HG02798 (cell line): ENCODE measurements around the gene DRAXIN.

Experiments
- ATAC-seq: cut with Tn5 transposase; IDR thresholded peaks from one replicate; pipeline ENCODE4 v1.9.1; 2021; ENCODE audit warnings: mild to moderate bottlenecking; ENCODE audit not compliant: unreplicated experiment, poor library complexity

The DRAXIN gene

DNA sequence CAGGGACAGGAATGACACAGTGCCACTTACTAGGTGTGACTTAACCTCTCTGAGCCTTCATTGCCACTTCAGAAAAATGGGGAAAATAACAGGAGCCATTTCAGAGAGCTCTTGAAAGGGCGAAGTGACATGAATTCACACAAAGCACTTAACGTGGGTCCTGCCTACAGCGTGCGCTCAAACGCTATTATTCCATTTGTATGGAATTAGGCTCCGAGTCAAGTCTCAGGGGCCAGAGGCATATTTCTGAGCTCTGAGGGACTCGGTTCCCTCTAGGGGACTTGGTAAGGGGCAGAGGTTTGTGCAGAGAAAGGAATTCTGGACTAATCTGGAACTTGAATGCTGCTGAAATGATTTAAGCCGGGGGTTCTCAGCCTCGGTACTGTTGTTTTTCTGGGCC lies 14.1 kb downstream of the DRAXIN start:
- no peak for ATAC-seq

DNA sequence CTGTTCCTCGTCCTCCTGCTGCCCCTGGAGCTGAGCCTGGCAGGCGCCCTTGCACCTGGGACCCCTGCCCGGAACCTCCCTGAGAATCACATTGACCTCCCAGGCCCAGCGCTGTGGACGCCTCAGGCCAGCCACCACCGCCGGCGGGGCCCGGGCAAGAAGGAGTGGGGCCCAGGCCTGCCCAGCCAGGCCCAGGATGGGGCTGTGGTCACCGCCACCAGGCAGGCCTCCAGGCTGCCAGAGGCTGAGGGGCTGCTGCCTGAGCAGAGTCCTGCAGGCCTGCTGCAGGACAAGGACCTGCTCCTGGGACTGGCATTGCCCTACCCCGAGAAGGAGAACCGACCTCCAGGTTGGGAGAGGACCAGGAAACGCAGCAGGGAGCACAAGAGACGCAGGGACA lies 14.8 kb downstream of the DRAXIN start:
- no peak for ATAC-seq

GRCh38 chr1:11707621-11708276 lies 16.2 kb downstream of the DRAXIN start:
- no peak for ATAC-seq

DNA sequence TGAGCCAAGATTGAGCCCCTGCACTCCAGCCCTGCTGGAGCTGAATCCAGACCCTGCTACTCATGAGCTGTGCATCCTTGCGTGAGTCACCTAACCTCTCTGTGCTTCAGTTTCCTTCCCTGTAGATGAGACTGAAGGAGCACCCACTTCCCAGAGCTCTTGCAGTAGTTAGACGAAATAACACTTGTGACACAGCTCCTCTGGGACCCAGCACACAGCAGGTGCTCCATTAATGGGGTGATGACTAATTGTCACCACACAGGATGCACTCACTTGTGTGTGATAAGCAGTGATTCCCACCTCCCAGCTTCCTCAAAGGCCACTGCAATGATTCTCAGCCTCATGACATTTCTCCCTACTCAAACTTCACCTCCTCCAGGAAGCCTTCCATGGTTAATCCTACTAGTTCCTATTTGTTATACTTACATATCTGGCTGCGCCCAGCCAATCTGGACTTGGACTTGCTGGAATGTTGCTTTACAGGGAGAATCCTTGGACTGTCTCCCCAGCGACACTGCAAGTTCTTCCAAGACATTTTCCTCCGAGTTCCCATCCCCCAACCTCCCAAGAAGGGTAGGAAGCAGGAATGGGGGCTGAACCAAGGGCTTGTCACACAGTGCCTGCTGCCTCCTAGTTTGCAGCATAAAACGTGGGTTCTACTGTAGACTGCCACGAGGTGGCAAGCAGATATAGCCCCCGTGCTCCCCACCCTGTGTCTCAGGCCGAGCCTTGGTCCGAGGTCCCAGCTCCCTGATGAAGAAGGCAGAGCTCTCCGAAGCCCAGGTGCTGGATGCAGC lies 17.2 kb downstream of the DRAXIN start:
- ATAC-seq = no peak

DNA sequence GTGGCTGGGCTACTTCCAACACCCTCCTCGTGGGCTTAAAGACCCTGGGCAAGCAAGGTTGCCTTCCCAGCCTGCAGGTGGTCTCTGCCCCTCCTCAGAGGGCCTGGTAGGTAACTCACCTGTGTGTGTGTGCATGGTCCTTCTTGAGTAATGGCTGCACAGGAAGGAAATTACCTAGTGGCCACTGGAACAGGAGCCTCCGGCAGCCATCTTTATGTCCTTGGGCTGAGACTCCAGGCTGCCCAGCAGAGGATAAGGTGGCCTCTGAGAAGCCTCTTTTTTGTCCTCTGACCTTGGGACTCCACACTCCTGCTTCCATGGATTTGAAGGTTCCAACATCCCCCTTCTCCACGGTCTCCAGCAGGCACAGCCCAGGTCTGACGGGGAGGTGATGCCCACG lies 20.0 kb downstream of the DRAXIN start:
- no peak for ATAC-seq

GRCh38 chr1:11712285-11712684 lies 20.8 kb downstream of the DRAXIN start:
- no peak for ATAC-seq

DNA sequence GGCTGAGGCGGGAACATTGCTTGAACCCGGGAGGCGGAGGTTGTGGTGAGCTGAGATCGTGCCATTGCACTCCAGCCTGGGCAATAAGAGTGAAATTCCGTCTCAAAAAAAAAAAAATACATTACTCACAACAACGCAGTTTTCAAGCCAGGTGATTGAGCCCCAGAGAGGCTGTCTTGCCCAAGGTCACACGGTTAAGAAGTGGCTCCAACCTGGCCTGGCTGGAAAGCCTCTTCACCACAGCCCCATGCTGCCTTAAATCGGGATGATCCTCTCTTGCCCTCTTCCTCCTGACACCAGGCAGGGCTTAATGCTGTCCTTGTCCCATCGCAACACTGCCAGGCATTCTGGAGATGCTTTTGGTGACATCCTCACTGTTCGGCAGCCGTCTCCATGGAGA lies 21.6 kb downstream of the DRAXIN start:
- ATAC-seq = no peak

GRCh38 chr1:11714831-11715575 lies 23.5 kb downstream of the DRAXIN start:
- ATAC-seq = no peak

- peak; percentile 69 for ATAC-seq
Observed at GRCh38 chr1:11719313-11720032, 28.0 kb downstream of the DRAXIN start.

GRCh38 chr1:11720033-11720376 lies 28.5 kb downstream of the DRAXIN start:
- no peak for ATAC-seq

DNA sequence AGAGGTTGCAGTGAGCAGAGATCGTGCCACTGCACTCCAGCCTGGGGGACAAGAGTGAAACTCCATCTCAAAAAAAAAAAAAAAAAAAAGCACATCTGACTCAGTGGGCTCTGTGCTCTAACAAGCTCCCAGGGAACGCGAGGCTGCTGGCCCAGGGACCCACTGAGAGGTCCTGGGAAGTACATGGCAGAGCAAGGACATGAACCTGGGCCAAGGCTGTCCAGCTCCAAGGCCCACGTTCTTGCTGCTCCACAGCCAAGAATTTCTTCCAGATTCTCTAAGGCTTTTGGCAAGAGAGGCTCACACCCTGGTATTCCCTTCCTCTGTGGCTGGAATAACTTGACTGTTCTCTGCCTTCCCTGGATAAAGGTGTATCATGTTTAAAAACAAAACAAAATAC lies 29.0 kb downstream of the DRAXIN start:
- no peak for ATAC-seq

DNA sequence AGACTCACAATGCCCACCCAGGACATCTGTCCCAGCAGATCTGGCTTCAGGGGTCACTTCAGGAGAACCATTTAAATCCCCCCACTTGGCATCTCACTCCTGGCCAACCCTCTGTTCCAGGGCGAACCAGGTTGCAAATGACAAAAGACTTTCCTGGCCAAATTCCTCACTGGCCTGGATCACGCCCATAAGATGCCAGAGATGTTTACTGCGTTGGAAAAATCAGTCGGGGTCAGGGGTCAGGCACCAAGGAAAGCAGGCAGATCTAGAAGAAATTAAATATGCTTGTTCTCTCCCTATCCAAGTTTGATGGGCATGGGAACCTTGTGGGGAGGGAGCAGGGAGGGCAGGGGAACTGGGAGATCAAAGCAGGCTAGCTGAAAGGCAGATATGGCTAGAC lies 29.8 kb downstream of the DRAXIN start:
- ATAC-seq = no peak

DNA sequence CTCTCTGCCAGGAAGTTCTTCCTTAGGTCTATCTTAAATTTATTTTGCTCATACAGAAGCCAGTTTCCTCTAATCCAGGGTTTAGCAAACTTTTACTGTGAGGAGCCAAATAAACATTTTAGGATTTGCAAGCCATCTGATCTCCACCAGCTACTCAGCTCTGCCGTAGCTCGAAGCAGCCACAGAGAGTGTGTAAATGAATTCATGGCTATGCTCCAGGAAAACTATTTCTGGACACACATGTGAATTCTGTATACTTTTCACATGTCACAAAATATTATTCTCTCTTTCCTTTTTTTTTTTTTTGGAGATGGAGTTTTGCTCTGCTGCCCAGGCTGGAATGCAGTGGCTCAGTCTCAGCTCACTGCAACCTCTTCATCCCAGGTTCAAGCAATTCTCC lies 31.0 kb downstream of the DRAXIN start:
- ATAC-seq = no peak

DNA sequence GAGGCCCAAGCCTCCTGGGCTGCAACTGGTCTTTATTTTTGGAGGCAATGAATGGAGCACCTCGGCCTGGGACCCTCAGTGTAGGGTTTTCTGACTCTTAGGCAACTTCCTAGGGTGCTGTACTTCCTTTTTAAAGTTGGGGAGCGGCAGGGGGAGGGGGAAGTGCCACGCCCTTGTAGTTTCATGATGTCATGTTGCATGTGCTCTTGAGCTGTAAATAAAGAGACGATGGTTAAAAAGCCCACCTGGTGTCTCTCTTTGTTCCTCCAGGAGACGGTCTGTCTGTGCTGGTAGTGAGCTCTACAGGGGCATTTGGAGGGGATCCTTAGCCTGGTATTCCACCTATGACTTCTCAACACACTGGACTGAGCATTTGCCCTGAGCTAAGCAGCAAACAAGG lies 34.1 kb downstream of the DRAXIN start:
- no peak for ATAC-seq

GRCh38 chr1:11727119-11727518 lies 35.6 kb downstream of the DRAXIN start:
- no peak for ATAC-seq

DNA sequence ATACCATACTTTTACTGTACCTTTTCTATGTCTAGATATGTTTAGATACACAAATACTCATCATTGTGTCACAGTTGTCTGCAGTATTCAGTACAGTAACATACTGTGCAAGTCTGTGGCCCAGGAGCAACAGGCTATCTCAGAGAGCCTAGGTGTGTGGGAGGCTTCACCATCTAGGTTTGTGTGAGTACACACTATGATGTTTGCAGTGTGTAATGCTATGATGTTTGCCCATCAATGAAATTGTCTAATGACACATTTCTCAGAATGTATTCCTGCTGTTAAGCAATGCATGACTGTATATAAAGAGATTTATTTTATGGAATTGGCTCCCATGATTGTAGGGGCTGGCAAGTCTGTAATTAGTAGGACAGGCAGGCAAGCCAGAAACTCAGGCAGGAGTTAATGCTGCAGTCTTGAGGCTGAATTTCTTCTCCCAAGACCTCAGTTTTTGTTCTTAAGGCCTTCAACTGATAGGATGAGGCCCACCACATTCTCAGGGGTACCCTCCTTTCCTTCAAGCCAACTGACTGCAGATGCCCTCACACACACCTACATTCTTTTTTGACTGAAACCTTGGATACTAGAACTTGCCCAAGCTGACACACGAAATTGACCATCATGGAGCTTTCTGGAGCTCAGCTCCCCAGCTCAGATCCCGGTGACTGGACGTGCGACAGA lies 36.8 kb downstream of the DRAXIN start:
- no peak for ATAC-seq

DNA sequence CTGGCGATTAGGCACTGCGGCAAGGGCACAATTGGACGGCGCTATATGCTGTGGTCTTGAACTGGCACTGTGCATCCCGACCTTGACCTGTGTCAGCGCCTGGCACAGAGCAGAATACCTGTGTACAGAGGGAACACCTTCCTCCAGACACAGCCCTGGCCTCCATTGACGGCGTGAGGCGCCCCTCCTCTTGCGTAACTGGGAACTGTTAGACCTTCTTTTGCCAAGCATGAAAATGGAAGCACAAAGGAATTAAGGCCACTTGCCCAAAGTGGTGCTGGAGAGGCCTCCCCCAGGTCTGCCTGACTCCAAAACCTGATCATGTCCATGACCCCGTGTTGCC lies 37.6 kb downstream of the DRAXIN start:
- ATAC-seq = no peak

DNA sequence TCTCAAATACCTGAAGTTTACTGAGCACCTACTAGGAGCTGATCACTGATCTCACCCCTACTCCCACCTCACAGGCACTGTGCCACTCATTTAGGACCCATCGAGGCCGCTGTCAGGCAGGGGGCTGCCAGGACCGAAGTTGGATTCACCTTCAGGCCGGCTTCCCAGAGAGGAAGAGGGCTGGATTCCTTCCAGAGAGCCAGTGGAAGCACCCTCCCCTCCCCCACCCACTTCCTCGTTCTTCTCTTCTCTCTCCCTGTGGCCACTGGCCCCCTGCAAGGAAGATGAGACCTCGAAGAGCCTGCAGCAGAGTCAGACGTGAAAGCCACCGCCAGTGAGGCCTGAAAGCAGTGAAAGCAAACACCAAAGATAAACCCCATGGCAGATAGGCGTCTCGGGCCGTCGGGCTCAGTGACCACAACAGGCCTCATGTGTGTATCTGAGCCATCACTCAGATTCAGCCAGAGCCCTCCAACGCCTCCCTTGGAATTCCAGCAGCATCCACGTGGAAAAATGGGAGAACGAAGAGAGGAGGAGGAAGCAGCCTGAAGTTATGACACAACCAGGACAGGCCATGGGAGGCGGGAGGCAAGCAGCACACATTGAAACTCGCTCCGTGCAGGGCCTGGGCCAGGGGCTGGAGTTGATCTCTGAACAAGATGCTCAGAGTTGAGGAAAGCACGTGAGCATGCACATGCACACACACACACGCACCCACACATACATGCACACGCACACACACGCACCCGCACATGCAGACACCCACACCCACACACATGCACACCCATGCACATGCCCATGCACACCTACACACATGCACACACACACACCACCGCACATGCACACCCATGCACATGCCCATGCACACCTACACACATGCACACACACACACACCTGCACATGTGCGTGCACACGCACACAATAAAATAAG lies 38.3 kb downstream of the DRAXIN start:
- no peak for ATAC-seq

DNA sequence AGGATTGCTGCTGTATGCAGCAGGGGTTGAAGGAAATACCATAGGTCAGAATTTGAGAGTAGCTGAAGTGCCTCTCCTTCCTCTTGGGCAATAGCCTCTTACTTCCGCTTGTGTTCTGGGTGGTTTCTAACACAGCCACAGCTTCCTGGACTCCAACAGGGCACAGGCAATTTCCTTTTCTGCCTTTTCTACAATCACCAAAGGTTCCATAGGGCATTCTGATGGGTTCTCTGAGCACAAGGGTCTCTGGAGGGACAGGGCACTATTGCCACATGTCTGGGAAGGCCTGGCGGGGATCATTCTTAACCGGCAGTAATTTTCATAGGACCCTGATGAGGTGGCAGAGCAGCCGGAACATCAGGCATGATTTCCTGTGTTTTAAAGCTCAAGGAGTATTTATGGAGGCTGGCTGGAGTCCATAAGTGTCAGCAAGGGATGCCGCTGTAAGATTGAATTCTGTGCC lies 39.0 kb downstream of the DRAXIN start:
- ATAC-seq = no peak
